GM21515 (cell line): Measurements from ENCODE around the gene FAM222A.

Experiments
- ATAC-seq: cut with Tn5 transposase; IDR thresholded peaks from one replicate; pipeline ENCODE4 v1.9.1; 2021; ENCODE audit not compliant: unreplicated experiment

FAM222A gene

GRCh38 chr12:109737126-109737525 lies 23.5 kb downstream of the FAM222A start:
- ATAC-seq, result no peak

GRCh38 chr12:109737631-109738030 lies 24.0 kb downstream of the FAM222A start:
- no peak for ATAC-seq

- ATAC-seq, result no peak
Observed at GRCh38 chr12:109738209-109738608, 24.6 kb downstream of the FAM222A start.

- no peak for ATAC-seq
Observed at GRCh38 chr12:109738878-109739665, 25.4 kb downstream of the FAM222A start.

- ATAC-seq, result no peak
Observed at GRCh38 chr12:109739747-109740693, 26.4 kb downstream of the FAM222A start.

GRCh38 chr12:109740694-109741245 lies 27.1 kb downstream of the FAM222A start:
- no peak for ATAC-seq

- ATAC-seq, result no peak
Observed at GRCh38 chr12:109741286-109741969, 27.8 kb downstream of the FAM222A start.

- no peak for ATAC-seq
Observed at GRCh38 chr12:109741970-109742703, 28.5 kb downstream of the FAM222A start.

GRCh38 chr12:109743076-109743910 lies 29.7 kb downstream of the FAM222A start:
- ATAC-seq, result no peak

GRCh38 chr12:109744026-109744425 lies 30.4 kb downstream of the FAM222A start:
- no peak for ATAC-seq

GRCh38 chr12:109744986-109745942 lies 31.6 kb downstream of the FAM222A start:
- ATAC-seq, result no peak

GRCh38 chr12:109752117-109753053 lies 38.8 kb downstream of the FAM222A start:
- ATAC-seq, result no peak

GRCh38 chr12:109753054-109753401 lies 39.4 kb downstream of the FAM222A start:
- ATAC-seq, result no peak

- no peak for ATAC-seq
Observed at GRCh38 chr12:109753959-109754358, 40.3 kb downstream of the FAM222A start.

GRCh38 chr12:109756457-109756856 lies 42.8 kb downstream of the FAM222A start:
- ATAC-seq, result no peak

GRCh38 chr12:109757671-109758265 lies 44.1 kb downstream of the FAM222A start:
- no peak for ATAC-seq
